Sciatic nerve (tissue), 2 donors: ENCODE data around the gene BGN. TPM values are rescaled to one million over a fixed set of nuclear protein-coding genes. Genes with fewer than 3 reads are reported as not detected.

Experiments
- ATAC-seq: fragments of 200-7000 bp; cut with Tn5 transposase; one replicate; pipeline ENCODE4 v1.9.1; 2020; ENCODE audit warnings: mild to moderate bottlenecking, moderate library complexity
- DNase-seq: peaks from one replicate; pipeline ENCODE4 v3.0.0-alpha.2; 2020; ENCODE audit warnings: low spot score
- intact Hi-C: fragments of 100-400 bp; cut with DNase I; formaldehyde crosslinking; loops from one replicate; pipeline ENCODE4 v1.14.2; 2022
- total RNA-seq: library from RNA; stranded (reverse); fragmentation: NEBNext Ultra II Directional; extraction: Animal tissue kit (Norgen Biotek cat#: 25700); gene quantifications from one replicate; pipeline ENCODE4 v1.2.1, GENCODE V29; 2021
- donor health status: DM: no; HTN: no; CAD: no.
- donor health status: DM: no; HTN: no; CAD: no.

Gene BGN
- total RNA-seq, 1 donor from 2014 or later: 115 TPM

DNA sequence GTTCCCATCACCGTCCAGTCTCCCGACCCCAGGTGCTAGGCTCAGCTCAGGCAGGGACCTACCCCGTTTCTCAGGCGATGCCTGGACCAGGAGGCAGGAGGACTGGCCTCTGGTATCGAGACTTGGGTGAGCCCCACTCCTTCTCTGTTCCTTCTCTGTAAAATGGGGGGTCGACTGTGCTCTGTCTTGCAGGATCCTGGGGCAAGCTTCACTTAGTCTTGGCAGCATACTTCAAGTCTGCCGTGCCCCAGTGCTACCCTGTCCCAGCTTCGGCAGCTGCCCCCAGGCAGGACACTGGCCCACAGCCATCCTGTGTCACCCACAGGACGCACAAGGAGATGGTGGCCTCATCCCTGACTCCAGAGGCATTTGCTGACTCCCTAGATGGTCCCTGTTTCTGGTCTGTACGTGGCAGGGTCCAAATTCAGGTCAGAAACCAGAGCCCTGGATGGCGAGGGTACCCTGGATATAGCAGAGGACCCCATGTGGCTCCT, 17.4 kb upstream of the BGN start:
- no peak for ATAC-seq
- intact Hi-C loops: no loop called here
- no peak for DNase-seq

DNA sequence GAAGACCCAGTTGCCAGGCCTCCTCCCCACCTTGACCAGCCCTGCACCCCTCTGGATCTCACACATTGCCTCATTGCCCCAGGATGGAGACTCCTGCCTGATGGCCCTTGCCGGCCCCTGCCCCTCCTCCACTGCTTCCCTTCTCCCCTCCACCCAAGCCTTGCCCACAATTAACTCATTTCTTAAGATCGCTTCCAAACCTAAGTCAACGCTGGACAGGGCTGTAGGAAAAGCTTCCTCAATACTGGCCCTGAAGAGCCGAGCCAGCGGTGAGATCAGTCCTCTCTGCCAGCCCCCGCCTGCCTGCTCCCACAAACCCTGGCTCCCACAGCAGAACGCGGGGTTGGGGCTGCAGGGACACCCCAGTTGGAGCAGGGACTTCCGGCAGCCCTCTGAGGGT, 16.9 kb upstream of the BGN start:
- ATAC-seq (peak; percentile 49), DNase-seq (no peak)
- intact Hi-C loops: no loop called here

DNA sequence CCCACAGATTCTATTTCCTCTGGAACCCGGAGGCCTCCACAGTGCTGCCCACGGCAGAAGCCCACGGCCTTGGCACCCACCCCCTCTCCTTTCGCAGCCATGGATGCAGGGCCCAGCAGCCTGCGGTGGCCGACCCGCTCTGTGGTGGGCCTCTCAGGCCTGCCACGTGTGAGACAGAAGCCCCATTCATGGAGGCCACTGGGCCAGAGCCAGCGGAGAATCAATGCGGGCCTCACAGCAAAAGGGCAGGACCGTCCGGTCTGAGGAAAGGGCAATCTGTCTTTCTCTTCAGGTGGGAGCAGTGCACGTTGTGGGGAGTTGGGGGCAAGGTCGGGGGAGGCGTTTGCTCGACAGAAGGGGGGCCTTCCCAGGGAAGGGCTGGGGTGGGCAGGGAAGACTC, 16.0 kb upstream of the BGN start:
- ATAC-seq (peak; percentile 34), DNase-seq (no peak)
- intact Hi-C loops: no loop called here

DNA sequence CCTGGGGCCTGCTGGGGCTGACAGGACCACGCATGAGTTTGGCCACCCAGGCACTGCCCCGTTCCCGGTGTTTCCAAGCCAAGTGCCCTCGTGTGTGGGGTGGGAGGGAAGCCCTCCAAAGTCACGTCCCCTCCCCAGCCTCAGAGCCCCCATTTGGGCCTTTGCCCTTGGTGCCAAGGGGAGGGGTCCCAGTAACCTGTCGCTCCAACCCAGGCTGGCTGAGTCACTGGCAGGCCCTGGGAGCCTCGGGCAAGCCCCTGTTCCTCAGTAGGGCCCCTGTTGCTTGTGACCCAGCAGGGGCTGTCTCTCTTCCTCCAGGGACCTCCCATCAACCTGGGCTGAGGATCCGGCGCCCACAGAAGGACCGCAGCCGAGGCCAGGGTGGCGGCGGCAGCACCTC, 13.7 kb upstream of the BGN start:
- ATAC-seq (no peak), DNase-seq (no peak)
- intact Hi-C loops: no loop called here

DNA sequence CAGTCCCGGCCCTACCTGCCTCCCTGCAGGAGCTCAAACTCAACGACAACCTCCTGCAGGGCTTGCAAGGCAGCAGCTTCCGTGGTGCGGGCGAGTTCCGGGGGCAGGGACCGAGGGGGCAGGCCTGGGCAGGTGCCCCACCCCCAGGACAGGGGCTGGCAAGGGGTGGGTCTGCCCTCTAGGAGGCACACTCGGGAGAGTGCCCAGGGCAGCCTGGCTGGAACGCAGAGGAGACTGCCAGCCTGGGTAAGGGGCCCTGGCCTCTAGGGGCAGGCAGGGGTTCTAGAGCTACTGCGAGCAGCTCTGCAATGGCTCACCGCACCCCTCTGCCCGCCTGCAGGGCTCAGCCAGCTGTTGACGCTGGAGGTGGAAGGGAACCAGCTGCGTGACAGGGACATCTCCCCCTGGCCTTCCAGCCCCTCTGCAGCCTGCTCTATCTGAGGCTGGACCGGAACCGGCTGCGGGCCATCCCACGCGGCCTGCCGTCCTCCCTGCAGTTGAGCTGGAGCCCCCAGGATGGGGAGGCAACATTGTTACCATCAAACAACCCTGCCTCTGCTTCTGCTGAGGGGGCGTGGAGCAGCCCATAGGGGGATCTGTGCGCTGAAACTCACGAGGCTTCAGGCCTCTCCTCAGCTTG, 12.3 kb upstream of the BGN start:
- no peak for ATAC-seq
- no peak for DNase-seq
- intact Hi-C loops: no loop called here

DNA sequence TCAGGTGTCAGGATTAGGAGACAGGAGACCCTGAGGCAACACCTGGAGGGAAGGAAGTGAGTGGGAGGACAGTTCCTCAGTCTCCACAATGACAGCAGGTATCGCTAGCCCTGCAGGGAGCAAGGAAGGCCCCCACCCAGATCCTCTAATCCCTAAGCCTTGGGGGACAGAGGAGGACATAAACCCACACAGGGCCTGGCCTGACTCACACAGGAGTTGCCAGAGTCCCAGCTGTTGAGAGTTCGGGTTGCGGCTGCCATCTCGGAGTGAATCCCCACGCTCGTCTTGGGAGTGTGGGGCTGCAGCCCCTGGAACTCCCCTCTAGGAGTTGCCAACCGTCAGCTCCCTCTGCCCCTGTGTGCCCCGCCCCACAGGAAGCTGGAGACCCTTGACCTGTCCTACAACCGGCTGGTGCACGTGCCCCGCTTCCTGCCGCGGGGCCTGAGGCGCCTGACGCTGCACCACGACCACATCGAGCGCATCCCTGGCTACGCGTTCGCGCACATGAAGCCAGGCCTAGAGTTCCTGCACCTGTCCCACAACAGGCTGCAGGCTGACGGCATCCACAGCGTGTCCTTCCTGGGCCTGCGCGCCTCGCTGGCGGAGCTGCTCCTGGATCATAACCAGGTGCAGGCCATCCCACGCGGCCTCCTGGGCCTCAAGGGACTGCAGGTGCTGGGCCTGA, 9.2 kb upstream of the BGN start:
- intact Hi-C loops: no loop called here
- DNase-seq (no peak), ATAC-seq (no peak)

DNA sequence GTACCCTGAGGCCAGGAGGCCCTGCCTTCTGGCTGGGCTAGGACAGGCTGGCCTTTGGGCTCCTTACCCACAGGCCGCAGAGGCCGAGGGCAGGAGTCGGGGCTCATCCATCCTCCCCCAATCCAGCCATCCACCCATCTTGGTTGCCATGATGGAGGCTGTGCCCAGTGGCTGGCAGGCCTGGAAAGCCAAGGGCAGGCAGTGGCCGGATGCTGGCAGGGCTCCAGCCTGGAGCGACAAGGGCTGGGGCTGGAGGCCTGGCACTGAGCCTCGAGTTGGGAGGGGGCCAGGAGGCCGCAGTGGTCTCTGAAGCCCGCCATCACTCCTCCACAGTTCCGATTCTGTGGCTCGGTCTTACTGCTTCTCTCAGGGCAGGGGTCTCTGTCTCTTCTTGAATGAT, 8.6 kb upstream of the BGN start:
- ATAC-seq (no peak), DNase-seq (no peak)
- intact Hi-C loops: no loop called here

DNA sequence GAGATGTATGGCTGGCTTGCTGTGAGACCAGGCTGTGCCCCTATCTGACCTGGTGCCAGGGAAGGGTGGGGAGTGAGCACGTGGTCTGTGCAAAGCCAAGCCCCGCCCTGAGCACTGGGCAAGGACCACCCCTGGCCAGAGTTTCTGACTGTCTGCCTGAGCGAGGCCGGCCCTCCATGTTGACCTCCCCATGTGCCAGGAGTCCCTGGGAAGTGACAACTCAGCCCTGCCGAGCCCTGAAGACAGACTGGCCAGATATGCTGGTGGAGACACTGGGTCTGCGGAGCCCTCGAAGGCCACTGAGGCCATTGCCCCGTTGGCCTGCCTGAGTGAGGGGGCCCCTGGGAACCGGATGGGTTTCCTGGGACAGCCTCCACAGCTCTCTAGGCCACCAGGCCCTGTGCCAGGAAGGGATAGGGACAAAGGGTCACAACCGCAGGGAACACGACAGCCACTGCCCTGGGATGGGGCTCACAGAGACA, 7.1 kb upstream of the BGN start:
- DNase-seq: no peak
- intact Hi-C loops: no loop called here
- ATAC-seq: peak; percentile 21

DNA sequence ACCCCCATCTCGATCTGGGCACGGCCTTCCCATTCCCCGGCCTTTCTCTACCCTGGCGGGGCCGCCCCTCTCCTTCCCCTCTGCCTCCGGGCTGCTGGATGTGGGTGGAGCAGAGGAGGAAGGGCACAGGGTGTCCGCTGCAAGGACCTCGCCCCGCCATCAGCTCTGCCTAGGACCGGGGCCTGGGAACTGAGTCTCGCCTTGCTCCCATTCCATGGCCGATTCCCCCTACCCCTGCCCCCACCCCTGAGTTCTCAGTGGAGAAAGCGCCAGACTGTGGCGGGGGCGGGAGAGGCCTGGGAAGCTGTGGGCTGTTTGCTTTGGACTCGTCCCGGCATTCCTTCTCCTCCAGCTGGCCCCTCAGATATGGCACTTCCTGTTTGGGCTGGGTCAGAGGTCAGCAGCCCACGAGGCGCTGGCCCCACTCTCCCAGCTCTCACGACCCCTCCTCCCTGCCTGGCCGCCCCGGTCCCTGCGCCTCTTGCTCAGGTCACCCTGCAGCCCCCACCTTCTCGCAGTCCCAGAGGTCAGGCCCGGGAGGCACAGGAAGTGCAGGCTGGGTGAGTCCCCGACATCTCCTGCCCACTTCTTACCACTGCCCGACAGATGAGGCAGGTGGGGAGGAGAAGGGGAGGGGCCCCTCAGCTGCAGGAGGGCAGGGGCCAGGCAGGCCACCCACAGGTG, 6.4 kb upstream of the BGN start:
- ATAC-seq: peak; percentile 55
- no peak for DNase-seq
- intact Hi-C loops: no loop called here

DNA sequence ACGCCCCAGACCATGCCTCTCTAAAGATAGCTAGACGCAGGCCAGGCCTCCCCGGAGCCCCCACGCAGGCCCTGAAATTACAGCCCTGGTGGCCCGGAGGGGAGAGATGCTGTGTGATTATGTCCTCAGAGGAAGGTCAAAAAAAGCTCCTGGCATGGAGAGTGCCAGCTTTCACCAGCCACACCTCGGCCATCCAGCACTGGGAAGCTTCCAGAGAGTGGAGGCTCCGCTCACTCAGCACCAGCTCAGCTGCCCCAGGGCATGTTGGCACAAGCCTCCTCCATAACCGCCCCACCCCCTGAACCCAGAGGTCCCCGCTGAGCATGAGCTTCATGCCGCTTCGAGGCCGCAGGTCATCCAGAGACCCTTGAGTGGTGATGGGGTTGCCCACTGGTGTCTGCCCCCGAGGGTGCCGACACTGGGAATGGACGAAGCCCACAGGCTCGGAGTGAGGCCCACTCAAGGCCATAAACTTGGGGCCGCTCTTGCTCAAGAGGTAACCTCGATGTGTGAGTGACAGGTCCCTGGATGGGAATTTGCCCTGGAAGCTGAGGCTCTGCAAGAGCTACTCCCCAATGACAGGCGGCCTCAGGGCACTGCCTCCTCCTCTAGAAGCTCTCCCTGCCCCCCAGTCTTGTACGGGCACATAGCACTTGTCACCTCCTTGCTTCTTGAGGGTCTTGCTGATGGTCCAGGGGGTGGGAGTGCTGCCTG, 4.4 kb upstream of the BGN start:
- ATAC-seq (no peak), DNase-seq (no peak)
- intact Hi-C loops: no loop called here

DNA sequence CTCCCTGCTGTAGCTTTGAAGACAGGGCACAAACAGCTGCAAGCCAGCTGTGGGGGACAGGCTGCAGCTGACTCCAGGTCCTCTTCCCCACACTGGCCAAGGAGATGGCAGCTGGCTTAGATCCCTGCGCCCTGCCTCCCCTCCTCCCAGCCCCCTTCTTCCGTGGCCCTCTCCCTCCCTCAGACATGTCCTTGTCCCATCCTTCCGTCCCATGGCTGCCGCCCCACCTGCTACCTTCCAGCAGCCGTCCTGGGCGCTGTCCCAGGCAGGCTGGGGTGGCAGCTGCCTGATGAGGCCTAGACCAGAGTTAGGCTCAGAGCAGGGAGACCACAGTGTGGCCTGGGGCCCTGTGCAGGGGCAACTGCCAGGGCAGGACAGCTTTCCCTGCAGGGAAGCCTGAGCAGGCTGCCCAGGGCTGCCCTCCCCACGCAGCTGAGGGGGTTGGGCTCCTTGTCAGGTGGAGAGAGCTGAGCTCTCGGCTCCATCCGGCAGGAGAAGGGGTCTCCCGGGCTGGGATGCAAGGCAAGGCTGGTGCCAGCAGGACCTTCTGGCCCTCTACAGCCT, 3.3 kb upstream of the BGN start:
- DNase-seq (no peak), ATAC-seq (no peak)
- intact Hi-C loops: no loop called here

DNA sequence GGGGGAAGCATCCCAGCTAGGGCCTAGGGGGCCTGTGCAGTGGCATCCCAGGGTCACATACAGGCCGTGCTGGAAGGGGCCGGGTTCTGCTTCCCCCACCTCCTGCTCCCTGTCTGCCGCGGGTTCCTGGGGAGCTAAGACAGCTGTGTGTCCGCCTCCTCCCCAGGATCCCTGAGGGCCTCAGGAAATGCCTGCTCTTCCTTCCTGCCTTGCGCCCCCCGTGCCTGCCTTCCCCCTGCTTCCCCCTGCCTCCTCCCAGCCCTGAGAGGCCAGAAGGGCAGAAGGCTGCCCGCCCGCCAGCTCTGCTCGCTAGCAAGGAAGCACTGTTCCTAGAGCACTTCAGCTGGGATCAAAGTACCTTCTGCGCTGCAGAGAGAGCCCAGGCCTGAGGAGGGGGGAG, 2.9 kb upstream of the BGN start:
- ATAC-seq: no peak
- intact Hi-C loops: no loop called here
- DNase-seq: no peak

DNA sequence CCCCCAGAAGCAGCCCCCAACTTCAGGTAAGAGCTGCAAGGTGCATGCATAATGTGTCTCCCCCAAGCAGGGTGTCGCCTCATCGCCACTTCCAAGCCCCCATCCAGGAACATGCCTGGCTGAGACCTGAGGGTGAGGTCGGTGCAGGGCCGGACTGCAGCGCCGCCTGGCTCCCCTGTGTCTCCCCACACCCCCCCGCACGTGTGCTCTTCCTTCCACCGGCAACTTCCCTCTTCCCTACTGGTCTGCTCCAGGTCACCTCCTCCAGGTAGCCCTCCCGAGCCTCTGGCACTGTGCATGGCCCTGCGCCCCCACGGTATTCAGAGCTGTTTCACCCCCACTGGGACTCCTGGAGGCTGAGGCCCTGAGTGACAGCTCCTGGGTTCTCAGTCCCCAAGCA, 2.2 kb upstream of the BGN start:
- ATAC-seq (no peak), DNase-seq (no peak)
- intact Hi-C loops: no loop called here

DNA sequence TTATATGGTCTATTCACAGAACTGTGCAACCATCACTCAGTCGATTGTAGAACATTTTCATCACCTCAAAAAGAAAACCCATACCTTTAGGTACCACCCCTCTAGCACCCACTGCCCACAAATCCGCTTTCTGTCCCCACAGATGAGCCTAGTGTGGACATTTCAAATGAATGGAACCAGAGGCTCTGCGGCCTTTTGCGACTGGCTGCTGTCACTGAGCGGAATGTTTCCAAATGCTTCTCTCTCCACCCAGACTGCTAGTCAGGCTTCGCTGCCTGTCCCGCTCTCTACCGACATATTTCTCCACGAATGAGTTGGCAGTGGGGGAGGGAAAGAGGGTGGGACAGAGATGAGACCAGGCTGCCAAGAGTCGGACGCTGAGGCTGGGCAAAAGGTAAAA, 1.7 kb upstream of the BGN start:
- intact Hi-C loops: no loop called here
- DNase-seq (no peak), ATAC-seq (no peak)

DNA sequence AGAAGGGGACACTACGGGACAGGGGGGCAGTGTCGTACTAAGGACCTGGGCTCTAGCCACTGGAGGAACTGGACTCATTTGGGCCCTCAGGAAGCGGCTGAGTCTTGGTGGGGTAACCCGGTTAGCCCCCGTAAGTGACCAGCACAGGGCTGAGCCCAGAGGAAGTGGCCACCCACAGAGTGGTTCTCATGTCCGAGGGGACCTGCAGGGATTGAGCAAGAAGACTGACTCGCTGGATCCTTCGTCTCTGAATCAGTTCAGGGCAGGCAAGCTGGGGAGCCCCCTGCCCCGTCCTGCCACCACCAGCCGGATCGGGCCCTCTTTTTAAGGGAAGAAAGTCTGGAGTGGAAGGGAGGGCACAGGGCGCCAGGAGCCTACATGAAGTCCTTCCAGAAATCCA, 719 bp upstream of the BGN start:
- ATAC-seq (peak; percentile 55), DNase-seq (no peak)
- intact Hi-C loops: no loop called here

DNA sequence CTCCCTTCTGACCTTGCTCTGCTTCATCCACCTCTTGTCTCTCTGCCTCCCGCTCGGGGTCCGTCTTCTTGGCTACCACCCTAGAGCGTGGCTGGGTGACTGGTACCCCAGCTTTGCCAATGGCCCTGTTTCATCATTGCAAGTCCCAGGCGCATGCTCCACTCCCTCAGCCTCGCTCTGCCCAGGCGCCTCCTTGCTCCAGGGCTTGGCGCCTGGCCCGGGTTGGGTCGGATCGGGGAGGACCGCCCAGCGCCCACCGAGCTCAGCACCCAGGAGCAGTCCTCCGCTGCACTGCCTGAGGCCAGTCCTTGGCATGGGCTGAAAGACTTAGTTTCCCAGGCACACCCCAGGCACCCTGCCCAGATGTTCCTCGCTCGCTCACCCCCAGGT, 577 bp downstream of the BGN start:
- DNase-seq: no peak
- intact Hi-C loops: no loop called here
- peak; percentile 52 for ATAC-seq

DNA sequence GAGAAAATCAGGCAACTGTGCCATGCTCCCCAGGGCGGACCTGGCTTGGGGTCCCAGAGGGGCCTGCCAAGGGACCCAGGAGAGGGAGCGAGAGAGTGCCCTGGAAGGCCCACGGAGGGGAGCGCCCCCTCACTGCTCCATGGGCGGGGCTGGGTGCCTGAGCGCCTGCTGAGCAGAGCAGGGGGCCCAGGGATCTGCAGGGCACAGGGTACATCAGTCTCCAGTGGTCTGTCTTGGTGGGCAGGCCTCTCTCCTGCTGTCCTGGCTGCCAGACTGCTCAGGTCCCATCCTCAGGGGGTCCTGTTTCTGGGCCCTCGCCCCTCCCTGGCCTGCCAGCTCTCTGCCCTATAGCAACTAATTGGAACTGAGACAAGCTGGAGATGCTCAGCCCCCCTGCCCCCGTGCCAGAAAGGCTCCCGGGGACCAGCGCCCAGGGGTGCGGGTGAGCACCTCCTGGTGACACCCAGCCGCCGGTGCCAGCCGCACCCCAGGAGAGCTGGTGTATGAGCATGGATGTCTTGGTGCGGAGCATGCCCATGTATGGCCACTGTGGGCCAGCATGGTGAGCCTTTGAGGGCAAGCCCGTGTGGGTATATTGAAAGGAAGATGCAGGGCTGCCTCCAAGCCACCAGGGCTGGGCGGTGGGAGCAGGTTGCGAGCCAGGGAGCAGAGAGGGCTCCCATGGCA, 1.3 kb downstream of the BGN start:
- ATAC-seq: no peak
- intact Hi-C loops: no loop called here
- DNase-seq: no peak

DNA sequence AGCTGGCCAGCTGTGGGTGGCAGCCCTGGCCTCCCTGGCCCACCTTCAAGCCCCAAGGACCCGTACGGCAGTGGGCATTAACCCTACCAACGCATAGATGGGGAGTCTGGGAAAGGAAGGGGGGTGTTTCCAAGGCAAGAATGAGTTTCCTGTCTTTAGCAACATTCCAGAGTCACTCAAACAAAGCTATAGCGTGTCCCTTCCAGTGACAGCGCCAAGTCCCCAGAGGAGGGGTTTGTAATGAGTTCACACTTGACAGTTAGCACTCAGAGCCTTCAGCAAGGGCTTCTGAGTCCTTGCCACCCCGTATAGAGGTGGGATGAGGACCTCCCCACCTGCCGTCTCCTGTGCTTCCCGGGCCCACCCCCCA, 1.8 kb downstream of the BGN start:
- ATAC-seq (no peak), DNase-seq (no peak)
- intact Hi-C loops: no loop called here

DNA sequence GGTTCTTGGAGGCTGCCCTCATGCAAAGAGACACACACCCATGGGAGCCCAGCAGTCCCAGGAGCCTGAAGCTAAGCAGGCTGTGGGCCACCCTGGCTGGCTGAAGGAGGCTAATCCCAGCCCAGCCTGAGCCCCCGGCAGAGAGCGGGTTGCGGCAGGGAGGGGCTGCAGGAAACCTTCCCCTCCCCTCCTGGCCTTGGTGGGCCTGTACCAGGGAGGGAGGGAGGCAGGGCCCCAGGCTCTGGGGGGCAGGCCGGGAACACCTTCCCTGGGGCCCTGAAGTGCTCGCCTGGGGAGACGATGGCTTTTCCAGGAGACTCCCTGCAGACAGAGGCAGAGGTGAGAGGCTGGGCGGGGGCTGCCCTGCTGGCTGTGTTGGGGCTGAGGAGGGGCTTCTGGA, 3.7 kb downstream of the BGN start:
- intact Hi-C loops: no loop called here
- DNase-seq: no peak
- no peak for ATAC-seq
